ENCODE measurements around the gene MGMT.
A peak's percentile ranks its signal among the peaks of the same experiment; 100 is the strongest.

MGMT gene

GRCh38 chr10:129521161-129522025, 54.4 kb downstream of the MGMT start:
- no peak for DNase-seq (ENCODE audit: low read depth)

GRCh38 chr10:129522041-129522585, 55.1 kb downstream of the MGMT start:
- no peak for DNase-seq (ENCODE audit: low read depth)

DNA sequence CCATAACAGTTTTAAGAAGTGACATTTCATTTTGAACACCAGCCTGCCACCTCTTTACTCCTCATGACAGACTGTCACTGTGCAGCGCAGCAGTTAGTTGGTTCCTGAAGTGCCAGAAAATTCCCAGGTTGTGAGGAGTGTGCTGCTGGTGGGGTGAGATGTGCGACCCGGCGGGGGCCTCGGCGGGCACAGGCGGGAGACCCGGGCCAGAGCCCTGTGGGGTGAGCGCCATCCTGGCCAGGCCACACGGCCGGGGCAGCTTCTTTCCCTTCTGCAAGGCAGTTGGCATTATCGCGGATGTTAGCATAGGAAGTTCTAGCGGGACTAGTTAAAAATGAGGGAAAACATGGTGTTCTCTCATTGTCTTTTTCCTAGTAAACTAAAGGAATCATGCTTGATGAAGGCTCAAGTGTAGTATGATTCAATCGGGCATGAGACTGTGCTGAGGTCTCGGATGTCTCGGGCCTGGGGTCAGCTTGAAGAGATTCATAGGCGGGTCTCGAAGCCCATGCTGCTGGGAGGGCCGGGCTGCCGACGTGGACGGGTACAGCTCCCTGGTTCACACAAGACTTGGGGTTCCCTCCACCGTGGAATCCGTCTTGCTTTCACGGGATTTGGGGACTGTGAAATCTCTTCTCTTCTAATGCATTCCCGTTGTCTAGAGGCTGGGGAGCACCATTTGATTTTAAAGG, 56.1 kb downstream of the MGMT start:
- DNase-seq (ENCODE audit: low read depth): no peak

GRCh38 chr10:129523723-129524316, 56.8 kb downstream of the MGMT start:
- DNase-seq (ENCODE audit: low read depth): no peak

- no peak for DNase-seq (ENCODE audit: low read depth)
These were observed 57.9 kb downstream of the MGMT start for GRCh38 chr10:129524936-129525335.

DNA sequence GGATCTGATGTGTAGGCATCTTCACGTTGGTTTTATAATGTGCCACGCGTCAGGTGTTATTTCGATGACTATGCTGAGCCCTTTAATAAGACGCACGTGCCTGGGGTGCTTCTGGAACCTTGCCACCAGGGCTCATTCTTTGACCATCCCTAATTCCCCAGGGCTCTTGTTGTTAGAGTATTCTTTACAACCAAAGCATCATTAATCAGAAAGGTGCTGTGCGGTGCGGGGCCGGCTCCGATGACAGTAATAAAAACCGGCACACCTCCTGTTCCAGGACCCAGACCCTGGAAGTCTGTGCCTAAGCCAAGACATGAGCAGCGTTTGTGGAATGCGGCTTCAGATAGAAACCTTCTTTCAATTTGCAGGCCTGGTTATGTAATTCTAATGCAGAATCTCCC, 58.4 kb downstream of the MGMT start:
- DNase-seq (ENCODE audit: low read depth): peak; percentile 52

DNA sequence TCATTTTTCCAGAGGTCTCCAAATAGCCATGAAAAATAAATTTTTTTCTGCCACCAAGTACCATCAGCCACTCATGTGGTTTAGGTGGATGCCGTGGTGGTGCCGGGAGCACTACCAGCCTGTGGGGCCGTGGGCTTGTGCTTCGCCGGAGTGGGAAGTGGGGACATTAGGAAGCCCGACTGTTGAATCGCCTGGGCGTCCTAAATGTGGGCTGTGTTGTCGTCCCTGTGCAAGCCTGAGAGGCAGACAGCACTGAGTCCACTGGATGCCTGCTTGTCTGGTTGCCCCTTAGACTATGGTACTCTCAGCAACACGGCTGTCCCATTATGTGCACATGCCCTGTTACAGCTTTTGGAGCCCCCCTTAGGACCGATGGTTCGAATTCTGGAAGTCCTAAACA, 59.9 kb downstream of the MGMT start:
- no peak for DNase-seq (ENCODE audit: low read depth)

GRCh38 chr10:129528376-129528978, 61.4 kb downstream of the MGMT start:
- no peak for DNase-seq (ENCODE audit: low read depth)

- no peak for DNase-seq (ENCODE audit: low read depth)
These were observed 63.5 kb downstream of the MGMT start for GRCh38 chr10:129530581-129530980.

DNA sequence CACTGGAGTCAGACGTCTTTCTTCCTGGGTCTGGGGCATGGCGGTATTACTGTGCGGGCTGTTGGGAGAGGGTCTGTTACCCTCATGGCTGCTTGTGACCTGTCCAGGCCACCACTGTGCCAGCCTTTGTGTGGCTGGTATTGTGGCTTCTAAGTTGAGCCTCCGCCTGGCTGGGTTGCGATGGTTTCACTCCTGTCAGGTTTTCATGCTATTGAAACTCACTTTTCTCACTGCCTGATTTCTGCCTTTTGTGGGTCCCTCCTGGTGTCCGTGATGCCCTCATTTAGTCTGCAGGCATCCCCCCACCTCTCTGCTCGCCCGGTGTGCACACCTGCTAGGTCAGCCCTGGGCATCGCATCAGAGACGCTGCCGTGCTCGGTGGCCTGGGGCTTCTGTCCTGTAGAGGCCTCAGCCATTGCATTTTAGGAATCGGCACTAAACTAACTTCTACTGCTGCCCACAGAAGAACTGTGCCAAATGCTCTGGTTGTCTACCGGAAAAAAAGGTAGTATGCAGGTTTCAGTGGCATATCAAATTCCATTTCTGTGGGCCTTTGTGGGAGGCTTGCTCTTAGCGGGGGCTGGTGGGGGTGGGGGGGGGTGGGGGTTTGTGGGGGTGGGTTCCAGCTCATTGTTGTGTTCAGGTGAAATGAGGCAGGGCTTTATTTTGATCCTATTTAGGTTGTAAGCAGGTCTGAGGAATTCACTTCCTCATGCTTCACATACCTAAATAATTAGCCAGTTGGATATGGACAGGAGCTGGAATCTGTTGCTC, 64.3 kb downstream of the MGMT start:
- DNase-seq (ENCODE audit: low read depth): no peak

DNA sequence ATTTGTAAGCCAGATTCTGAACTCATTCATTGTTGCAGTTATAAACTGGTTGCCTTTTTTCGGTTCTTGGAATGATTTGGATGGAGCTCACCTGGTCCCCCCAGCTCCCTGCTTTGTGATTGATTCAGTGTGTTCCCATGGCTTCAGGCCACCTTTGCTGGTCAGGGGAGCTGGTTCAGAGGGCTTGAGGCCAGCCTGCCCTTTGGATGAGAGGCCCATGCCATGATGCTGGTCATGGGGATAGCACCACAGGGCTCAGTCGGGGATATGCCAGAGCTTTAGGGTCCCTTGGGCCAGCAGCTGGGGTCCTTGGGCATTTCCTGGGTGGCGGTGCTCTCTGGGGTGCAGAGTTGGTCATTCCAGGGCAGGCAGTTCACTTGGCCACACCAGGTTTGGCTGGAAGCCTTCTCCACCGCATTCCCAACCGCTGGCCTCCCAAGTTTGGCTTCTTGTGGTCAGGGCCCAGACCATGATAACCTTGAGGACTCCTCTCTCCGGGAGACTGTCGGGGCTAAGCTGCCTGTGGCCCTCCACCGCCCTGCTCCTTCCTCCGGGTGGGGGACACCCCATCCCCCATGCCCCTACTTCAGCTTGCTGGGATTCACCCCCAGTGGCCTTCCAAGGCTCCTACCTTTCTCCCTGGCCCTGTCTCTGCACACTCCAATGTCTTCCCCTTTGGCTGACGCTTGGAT, 65.1 kb downstream of the MGMT start:
- DNase-seq (ENCODE audit: low read depth): no peak

DNA sequence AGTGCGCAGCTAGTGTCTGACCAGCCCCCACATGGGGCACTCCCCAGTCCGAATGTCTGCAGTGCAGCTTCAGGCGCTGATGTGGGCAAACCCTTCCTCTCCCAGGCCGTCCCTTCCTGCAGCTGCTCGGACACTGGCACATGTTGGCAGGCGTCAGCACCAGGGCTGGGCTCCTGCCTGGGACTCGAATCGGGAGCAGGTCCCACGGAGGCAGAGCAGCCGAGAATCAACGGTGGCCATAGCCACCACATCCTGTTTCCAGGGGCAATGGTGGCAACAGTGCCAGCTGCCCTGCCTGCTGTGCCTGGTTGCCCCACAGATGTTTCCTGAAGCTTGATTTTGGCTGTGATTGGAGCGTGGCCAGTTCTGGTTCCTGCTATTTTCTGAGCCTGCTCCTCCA, 65.8 kb downstream of the MGMT start:
- no peak for DNase-seq (ENCODE audit: low read depth)

DNA sequence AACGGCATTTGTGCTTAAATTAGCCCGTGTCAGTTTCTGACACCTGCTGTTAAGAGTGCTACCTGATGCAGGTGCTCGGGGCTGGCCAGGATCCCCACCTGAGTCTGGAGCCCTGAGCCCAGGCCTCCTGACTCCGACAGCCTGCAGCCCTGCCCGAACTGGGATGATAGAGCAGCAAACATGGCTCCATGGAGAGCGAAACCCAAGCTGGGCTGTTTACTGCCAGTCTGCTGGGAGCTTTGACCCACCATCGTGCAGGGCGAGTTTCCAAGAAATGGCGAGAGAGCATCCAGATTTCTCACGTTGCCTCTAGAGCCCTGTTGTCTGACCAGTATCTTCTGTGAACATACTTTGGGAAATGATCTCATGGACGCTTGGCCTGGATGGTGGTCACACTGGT, 66.2 kb downstream of the MGMT start:
- no peak for DNase-seq (ENCODE audit: low read depth)

DNA sequence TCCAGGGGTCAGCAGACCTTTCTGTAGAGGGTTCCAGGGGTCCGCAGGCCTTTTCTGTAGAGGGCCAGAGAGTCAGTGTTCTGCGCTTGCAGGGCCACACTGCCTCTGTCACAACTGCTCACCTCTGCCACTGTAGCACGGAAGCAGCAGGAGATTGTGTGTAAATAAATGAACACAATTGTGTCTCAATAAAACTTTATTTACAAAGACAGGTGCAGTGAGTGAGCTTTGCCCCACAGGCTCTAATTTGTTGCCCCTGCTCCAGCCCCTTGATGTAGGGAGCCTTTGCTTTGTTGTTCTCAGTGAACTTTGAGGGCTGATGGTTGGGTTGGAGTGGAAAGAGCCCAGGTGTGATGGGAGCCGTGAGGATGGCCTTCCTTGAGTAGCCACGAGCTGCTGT, 67.8 kb downstream of the MGMT start:
- DNase-seq (ENCODE audit: low read depth): no peak

DNA sequence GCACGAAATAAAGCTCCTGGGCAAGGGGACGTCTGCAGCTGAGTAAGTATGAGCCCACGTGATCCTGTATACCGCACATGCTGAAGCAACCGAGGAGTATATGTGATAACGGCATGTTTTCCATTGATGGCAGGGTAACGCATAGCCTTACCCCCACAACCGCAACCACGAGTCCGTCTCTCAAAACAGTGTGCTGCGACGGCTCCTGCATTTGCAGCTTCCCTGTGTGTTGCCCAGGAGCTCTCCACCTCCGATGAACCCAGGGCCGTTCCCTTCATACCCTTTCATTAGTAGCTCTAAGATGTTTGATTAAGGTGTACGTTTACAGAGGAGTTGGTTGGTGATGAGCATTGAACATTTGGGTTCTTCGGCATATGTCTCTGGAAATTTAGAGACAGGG, 69.3 kb downstream of the MGMT start:
- no peak for DNase-seq (ENCODE audit: low read depth)

DNA sequence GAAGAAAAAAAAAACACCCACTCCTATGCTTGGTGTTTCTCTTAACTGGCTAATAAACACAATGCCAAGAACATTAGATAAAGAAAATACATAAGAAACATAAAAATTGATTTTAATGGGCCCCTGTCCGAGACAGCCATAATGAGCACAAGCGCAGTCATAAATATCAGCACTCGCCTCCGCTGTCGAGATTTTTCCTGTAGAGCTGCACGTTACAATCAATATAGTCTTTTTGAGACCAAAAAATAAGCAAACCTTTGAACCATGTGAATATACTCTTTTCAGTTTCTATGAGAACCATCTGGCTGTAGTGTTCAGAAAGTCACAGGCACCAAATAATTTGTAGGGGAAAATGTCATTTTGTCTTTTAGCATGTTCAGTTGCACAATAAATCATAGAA, 70.1 kb downstream of the MGMT start:
- DNase-seq (ENCODE audit: low read depth): no peak

DNA sequence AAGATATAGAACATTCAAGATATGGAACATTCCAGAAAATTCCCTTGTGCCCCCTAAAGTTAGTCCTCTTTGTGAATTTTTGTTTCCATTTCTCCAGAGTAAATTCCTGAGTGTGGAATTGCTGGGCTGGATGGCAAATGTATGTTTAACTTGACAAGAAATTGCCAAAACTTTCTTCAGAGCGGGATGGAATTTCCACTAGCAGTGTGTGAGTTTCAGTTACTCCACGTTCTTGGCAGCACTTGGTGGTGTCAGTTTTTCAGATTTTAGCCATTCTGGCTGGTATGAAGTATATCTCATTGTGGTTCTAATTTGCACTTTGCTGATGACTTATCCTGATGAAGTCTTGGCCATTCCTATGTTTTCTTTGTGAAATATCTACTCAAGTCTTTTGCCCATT, 71.2 kb downstream of the MGMT start:
- DNase-seq (ENCODE audit: low read depth): no peak

- DNase-seq (ENCODE audit: low read depth): no peak
These were observed 74.2 kb downstream of the MGMT start for GRCh38 chr10:129541200-129541599.

- DNase-seq (ENCODE audit: low read depth): no peak
These were observed 74.9 kb downstream of the MGMT start for GRCh38 chr10:129541748-129542487.

DNA sequence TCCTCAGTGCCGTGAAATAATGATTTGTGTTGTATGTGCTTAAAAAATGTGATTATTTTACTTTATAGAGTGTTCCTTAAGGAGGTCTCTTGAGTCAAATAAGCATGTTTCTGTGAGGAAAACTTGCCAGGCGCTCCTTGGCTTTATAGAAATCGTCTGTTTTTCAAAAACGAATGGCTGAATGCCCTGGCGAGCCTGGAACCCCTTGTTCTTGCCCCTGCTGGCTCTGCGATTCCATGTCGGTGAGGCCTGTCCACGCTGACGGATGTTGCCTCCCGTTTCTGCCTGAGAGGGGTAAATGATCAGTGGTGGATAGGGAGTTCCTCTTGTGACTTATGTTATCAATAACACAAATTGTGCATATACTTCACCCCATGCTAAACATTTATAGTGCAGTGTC, 75.5 kb downstream of the MGMT start:
- DNase-seq (ENCODE audit: low read depth): no peak
